ENCODE results near the gene ATXN1.

Gene ATXN1

DNA sequence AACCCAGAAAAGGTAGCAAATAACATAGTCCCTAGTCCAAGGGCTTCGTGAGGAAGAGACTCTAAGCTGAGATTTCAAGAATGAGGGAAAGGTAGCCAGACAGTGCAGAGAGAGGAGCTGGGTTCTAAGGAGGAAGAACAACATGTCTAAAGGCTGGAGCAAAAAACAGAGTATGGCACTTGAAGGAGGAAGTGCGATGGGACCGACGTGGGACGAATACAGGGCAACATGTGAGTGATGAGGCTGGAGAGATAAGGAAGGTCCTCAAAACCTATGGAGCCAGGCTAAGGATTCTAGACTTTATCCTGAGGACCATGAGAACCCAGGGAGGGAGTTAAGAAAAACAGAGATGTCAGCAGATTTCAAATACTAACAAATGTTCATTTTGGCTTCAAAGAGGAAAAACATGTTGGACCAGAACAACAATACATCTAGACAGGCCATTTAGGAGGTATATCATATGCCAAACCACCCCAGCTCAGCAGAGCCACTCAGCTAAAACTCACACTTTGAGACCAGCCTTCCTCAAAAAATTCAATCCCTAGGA is 17.5 kb downstream of the ATXN1 start:
- DNase-seq (ENCODE audit: low read depth): no peak

DNA sequence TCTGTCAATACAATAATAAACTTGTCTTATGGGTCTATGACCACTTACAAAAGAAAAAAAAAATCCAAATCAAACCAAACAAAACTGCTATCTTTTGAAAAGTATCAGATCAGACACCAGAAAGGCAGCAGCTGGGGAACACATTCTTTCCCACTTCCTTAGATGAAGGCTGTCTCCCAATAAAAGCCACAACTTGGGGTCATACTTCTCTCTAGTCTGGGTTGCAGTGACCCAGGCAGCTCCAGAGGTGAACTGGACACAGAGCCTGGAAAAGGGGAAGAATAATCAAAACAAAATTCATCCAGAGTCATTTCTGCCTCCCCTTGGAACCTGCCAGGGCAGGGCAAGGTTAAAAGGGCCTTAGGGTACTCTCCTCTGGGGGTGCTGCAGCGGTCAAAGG is 19.1 kb downstream of the ATXN1 start:
- no peak for DNase-seq (ENCODE audit: low read depth)

DNA sequence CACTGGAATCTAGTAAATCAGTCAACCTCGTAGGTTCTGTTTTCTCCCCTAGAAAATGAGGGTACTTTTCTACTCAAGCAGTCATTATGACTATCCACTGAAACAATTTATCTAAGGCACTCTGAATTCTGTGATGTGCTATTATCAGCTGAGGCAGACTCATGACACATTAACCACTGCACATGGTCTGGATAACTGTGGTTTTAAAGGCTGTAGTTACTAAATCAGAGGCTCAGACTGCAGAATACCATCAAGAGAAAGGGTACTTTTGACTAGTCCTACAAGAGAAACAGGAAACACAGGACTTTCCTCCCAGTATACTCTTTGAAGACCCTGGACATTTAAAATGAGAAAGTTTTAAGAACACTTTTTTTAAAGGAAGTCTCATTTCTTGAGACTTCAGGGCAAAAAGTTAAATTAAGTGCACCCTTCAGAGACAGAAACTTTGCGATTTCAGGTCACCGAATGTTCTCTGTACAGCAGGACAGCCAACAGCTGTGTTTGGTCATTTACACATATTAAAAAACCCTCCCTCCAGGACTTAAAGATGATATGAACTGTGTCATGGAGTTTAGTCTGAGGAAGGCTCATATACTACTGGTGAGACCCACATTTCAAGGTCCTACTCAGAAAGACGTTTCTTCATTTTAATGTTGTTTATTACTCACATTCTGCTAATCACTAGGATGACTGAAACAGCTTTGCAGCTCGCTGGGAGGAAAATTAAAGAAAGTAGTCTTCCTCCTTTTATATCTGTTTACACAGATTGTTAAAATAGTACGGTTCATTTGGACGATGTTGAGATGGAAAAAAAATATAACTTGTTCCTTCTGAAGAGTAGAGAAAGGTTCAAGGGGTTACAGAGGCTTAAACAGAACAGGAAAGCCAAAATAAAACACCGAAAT is 19.9 kb downstream of the ATXN1 start:
- no peak for DNase-seq (ENCODE audit: low read depth)

DNA sequence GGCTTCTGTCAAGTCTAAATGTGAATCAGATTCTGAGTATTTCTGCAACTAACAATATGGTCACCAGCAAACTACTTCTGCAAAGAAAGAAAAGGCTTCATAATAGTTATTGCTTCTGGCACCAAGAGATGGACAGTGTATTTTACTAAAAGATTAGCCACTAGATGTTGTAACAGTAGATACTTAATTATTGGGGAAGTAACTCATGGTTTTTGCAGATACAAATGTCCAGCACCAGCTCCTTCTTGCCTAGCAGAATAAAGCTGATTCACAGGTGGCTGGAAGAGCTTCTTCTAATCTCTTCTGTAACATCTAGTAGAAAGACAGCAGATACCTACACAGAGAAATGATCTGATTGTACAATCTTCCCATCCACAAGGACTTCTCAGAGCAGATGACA is 21.2 kb downstream of the ATXN1 start:
- DNase-seq (ENCODE audit: low read depth): no peak

DNA sequence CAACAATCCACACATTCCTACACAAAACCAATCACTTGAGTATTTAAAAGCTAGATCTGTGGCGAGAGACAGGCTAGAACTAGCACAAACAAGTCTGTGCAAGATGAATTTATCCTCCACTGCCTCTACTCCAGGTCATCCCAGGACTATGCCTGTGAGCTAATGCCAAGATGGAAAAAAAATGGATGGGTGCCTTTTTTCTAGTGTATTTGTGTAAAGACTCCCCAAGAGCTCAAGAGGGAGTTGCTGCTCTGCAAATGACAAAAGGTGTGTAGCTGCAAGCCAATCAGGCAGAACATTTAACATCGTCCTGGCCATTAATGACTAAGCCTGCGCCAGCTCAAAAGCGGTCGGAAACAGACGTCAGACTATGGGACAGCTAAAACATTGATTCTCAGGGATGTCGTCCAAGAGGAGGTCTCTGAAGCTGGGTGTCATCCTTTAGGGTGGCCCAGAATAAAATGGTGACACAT is 21.9 kb downstream of the ATXN1 start:
- no peak for DNase-seq (ENCODE audit: low read depth)

DNA sequence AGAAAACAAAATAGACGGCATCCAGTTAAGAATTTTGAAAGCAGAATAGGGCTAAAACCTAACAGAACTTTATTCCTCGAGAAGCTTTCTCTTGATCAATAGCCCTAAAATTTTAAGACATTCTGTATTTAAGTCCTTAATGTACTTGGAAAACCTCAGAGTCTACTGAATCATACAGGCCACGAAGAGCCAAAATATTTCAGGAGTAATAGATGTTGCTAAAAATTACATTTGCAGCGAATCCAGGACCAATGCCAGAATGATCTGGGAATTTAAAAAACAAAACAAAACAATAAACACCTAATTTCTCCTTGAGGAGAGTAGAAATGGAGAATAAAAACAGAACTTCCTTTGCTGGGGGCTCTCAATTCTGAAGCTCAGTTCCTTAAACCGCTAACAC is 23.3 kb downstream of the ATXN1 start:
- DNase-seq (ENCODE audit: low read depth): no peak

DNA sequence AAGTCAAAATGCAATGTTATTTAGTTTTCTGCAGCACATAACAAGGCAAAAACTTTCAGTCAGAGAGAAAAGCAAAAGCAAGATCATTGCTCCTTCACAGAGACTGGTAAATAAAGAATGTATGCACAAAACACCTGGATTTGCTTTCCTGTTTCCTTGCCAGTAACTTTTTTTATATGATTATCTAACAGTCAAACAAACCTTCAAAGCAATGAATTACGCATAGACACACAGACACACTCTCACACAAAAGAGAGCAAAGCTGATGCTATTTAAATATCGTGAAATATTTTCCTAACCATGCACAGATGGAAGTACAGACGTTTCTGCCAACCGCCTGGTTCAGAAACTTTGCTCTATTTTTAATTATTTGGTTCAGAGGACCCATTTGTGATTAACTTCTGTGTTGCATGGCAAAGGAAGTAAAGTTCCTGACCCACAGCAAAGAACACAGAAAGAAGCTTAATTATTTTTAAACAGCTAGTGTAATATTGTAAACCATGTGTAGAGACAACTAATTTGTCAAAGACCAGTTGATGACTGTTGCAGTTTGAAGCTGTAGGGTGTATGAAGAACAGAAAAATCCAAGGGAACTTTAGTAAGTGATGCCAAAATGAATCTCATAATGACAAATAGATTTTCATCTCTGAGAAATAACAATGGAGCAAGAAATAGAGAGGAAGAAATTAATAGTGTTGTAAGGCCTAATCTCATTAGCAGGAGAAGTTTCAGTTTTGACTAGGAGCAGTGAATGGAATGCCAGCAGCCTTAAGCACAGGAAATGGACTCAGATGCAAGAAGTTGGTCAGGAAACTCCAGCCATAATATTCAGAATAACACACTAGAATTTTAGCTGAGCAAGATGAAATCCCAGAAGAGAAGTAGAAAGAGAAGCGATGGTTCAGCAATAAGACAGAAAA is 24.1 kb downstream of the ATXN1 start:
- no peak for DNase-seq (ENCODE audit: low read depth)

DNA sequence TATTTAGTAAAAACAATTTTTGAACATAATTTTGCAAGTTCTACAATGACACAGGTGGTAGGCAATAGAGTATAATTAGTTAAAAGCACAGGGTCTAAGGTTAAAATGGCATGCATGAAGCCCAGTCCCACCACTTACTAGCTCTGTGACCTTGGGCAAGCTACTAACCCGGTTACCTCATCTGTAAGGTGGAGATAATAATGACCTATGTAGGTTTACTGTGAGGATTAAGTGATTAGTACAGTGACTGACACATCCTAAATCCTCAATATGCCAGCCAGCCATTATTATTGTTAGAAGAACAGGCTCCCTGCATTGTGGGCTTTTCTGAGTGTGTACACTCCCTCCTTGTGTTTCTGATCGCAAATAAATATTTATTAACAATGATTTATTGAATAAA is 26.2 kb downstream of the ATXN1 start:
- no peak for DNase-seq (ENCODE audit: low read depth)

DNA sequence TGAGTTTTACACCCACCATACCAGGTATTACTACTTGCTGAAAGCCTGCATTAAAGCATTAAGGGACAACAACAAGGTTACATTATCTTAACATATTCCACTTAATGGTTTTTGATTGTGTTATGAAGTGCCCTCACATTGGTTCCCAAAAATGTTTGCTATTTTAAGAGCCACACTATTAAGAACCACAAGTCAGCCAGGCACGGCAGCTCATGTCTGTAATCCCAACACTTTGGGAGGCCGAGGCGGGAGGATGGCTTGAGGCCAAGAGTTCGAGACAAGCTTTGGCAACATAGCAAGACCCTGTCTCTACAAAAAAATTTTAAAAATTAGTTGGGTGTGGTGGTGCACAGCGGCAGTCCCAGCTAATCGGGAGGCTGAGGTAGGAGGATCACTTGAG is 28.2 kb downstream of the ATXN1 start:
- no peak for DNase-seq (ENCODE audit: low read depth)

DNA sequence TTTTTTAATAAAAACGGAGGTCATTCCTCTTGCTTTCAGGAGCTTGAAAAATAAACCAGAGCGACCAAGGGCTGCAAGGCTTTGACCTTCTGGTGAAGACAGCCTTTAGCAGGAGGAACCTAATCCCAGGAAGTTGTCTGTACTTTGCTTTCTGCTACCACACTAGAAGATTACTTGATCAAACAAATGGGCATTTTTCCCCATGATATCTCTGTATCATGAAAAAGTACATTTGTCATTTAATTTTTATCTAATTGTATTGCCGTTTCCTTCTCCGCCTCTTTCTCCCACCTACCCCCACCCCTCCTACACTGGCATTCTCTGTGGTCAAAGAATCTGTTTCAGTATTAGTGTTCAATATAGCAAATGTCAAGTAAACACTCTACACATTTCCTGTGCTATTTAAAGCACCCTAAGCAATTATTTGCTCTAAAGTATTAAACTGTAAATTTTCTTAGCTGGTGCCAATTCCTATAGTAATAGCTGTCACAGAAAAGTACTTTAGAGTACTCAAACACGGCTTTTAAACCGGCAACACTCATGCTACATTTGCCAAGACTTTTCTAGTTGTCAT is 29.7 kb downstream of the ATXN1 start:
- no peak for DNase-seq (ENCODE audit: low read depth)

DNA sequence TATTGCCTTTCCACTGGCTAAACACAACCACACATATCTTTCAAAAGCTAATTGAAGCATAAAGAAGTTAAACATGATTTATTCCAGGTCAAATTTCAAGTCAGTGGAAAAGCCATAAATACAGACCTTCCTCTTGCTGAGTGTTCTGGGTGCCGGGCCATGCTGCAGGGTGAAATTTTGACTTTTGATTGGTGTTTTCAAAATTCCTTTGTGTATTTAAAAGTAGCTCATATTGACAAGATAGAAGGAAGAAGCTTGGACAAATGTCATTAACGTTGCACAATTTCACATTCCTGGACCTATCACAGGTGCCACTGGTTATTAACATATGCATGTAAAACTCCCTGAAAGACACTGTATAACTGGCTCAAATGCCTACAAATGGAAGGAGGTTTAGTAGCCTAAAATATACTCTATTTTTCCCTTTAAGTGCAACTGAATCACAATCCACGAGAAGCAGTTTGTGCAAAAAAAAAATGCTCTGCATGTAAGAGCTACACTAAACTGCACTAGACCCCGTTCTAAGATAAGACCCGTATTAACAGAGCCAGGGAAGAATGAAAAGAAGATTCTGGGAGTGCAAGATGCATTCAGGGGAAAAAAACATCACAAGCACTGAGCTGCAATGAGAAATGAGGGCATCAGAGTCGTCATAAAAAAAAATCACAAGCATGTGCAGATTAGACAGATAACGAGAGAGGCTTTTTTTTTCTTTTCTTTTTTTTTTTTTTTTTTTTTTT is 30.4 kb downstream of the ATXN1 start:
- DNase-seq (ENCODE audit: low read depth): no peak

DNA sequence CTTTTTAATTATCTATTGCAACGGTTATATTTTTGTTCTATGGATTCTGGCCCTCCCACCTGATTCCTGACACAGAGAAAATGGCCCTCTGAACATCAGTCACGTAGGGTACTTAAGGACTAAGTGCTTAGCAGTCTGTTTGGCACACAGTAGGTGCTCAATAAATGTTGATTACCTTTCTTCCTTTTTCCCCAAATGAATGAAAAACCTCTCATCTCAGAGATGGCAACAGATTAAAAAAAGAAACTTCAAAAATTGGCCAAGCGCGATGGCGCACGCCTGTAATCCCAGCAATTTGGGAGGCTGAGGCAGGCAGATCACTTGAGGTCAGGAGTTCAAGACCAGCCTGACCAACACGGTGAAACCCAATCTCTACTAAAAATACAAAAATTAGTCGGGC is 31.5 kb downstream of the ATXN1 start:
- no peak for DNase-seq (ENCODE audit: low read depth)

DNA sequence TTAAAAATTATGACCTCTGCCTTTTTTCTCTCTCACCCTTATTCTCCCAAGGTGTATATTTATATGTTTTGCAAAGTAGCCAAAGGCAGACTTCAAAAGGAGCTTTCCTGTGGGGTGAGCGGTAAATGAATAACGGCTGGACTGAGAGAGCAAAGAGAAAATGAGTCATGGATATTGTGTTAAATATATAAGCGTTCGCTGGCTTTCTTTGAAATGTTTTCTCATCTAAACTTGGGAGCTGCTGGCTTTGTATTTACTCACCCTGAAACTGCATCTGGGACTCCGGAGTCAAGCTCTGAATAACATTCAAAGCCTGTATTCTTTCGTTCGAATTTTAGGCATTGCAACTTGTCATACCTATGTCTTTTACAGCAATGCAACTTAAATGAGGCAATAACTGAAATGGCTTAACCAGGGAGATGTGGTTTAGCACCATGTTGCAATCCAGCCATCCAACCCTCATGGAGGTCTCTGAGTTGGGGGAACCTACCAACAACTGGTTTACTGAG is 32.0 kb downstream of the ATXN1 start:
- DNase-seq (ENCODE audit: low read depth): no peak

DNA sequence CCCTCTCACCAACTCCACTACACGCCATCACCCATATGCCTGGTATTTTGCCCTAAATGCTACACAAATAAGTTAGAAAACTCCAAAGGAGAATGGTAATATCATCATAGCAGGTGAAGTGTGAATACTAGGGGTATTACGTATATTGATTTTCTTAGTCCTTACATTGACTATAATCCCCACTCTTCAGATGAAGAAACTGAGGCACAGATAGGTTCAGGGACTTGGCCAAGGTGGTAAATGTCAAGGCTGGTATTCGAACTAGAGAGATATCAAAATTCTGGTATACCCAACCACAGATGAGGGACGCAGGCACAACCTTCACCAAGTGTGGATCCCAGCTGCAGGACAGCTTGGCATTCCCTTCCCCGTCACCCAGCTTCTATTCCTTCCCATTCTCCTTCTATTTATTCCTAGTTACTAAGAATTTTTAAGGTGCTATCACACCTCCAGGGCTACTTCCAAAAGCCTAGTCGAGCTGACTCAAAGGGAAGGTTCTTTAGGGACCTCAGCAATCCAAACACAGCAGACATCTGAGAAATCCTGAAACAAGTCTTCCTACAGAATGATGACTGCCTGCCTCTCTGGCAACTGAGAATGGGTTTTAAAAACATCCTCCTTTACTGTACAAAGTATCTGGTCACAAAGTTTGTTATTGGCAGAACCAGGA is 32.6 kb downstream of the ATXN1 start:
- DNase-seq (ENCODE audit: low read depth): no peak

DNA sequence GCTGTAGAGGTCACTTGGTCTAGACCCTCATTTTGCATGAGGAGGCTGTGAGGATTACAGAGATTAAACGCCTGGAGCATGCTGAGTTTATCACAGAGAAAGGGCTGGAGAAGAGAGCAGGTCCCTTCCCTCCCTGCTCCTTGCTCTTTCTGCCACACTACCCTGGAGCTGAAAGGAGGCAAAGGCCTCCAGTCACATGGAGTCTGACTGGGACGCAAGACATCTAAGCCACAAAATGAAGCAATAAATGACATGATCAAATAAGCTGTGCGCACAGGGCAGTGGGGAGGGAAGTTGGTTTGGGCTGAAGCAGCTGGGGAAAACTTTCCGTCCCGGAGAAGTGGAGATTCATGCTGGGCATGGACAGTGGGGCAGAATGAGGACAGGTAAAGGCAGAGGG is 33.3 kb downstream of the ATXN1 start:
- no peak for DNase-seq (ENCODE audit: low read depth)

DNA sequence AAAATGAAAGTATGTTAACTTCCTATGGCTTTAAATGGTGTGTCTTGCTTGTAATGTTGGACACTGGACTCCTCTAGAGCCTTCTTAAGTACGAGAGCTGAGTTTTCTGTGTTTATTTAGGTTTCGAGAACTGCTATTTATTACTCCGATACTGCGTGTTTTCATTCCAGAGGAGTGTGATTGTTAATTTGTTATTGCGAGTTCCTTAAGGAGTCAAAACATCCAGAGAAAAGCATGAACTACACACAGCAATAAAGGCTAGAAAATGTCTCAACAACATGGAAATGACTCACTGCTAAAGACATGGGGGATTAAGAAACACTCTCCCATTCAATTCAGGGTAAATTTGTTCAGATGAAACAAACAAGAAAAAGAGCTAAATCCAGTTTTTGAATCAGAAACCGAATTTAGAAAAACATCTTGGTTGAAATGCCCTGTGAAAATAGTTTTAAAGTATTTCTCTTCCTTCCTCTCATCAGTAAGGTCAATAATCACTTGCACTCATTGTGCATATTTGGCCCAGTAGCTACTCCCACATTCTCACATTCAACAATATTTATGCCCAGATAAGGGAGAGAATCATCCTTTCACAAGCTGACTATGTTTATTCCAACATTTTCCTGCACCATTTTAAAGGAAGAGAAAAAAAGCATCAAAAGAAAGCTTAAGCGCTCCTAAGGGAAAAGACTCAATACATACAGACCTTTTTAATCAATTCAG is 36.0 kb downstream of the ATXN1 start:
- no peak for DNase-seq (ENCODE audit: low read depth)

DNA sequence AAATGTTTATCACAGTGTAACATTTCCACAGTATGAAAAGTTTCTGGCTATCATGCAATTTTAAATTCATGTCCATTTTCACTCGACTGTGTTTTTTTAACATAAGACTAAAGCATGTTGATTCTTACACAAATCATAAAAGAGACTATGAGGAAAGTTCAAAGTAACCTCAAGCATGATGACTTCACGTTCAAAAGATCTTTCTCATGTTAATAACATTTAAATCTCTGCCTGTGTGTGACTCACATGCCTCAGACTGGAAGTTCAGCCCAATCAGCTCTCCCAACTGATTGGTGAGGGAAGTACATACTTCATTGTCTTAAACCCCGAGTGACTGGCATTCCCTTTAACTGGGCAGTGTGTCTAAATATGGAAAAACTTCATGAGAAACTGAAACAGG is 37.4 kb downstream of the ATXN1 start:
- no peak for DNase-seq (ENCODE audit: low read depth)

DNA sequence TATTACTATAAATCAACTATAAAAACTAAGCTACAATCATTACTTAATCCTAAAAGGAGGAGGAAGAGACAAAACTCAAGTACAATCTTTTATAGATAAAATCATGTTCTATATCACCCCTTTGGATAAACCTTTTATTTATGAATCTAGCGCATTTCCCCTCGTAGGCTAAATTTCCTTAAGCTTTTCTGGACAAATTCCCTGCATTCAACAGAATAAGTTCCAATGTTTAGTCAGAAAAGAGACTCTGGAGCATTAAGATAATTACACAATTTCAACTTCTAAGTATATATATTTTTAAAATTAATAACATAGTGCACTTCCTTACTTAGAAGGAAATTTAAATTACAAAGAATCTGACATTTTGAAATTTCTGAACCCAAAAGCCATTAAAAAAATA is 37.9 kb downstream of the ATXN1 start:
- no peak for DNase-seq (ENCODE audit: low read depth)

DNA sequence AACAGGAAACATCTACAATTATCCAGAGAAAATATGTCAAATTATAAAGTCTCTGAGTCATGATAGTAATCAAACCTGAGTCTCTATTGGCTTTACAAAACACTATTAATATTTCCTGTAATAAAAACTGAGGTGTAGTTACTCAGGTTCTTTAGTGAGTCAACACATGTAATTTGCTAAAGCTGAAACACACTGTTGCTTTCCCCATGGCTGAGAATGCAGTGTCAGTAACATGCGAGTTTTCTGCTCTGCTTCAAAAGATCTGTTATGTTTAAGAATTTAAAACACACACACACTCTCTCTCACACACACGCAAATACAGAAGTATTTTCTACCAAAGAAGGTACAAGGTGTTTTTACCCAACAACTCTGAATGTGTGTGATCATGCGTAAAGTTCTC is 38.6 kb downstream of the ATXN1 start:
- DNase-seq (ENCODE audit: low read depth): no peak

DNA sequence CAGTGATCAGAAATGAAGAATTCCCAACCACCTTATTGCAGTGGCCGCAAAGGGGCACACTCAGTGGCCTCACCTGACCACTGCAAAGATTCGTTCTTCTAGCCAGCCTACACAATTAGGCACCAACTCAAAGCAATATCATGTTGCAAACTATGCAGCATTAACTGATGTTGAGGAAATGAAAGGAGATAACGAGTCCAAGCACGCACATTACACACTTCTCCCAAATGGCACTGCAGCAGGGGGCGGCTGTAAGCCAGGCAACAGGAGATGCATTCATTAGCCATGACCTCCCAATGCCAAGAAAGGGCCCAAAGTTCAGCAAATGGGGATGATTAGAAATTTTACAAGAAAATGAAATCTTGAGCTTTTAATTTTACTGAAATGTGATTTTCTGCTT is 39.3 kb downstream of the ATXN1 start:
- no peak for DNase-seq (ENCODE audit: low read depth)
